HG02943 (cell line): ENCODE data around the gene TLCD3A.
"Not testable (repeated sequence)": the region's sequence is repeated elsewhere in the genome, so short reads cannot be mapped to it uniquely, and the experiment has no call there.

ENCODE experiments used
- ATAC-seq: cut with Tn5 transposase; IDR thresholded peaks from one replicate; pipeline ENCODE4 v1.9.1; 2021; ENCODE audit warnings: mild to moderate bottlenecking, low read depth, moderate library complexity; ENCODE audit not compliant: unreplicated experiment

TLCD3A gene

GRCh38 chr17:746783-747629, 14.6 kb downstream of the TLCD3A start:
- no peak for ATAC-seq

GRCh38 chr17:748604-749003, 16.2 kb downstream of the TLCD3A start:
- ATAC-seq, result not testable (repeated sequence)

- not testable (repeated sequence) for ATAC-seq
Measured at GRCh38 chr17:749359-749758, 17.0 kb downstream of the TLCD3A start.

- ATAC-seq, result no peak
Measured at GRCh38 chr17:750431-751037, 18.1 kb downstream of the TLCD3A start.

GRCh38 chr17:751269-752001, 19.0 kb downstream of the TLCD3A start:
- peak; percentile 44 for ATAC-seq

GRCh38 chr17:752002-752619, 19.7 kb downstream of the TLCD3A start, which contains the start of gene GEMIN4:
Gene GEMIN4, minus strand, starts transcription at chr17:752264. Its CDS starts 122 bp downstream, at chr17:752142.
- peak; percentile 78 for ATAC-seq

GRCh38 chr17:752620-753219, 20.3 kb downstream of the TLCD3A start:
- ATAC-seq, result no peak

- ATAC-seq, result no peak
Measured at GRCh38 chr17:753418-753817, 21.0 kb downstream of the TLCD3A start.

- not testable (repeated sequence) for ATAC-seq
Measured at GRCh38 chr17:755319-755961, 23.0 kb downstream of the TLCD3A start.

- ATAC-seq, result not testable (repeated sequence)
Measured at GRCh38 chr17:756010-756567, 23.7 kb downstream of the TLCD3A start.

GRCh38 chr17:759964-760363, 27.6 kb downstream of the TLCD3A start:
- no peak for ATAC-seq

GRCh38 chr17:760371-760770, 28.0 kb downstream of the TLCD3A start:
- ATAC-seq, result no peak

GRCh38 chr17:767076-767475, 34.7 kb downstream of the TLCD3A start:
- ATAC-seq, result no peak

GRCh38 chr17:773016-773415, 40.6 kb downstream of the TLCD3A start:
- no peak for ATAC-seq

GRCh38 chr17:773467-774312, 41.3 kb downstream of the TLCD3A start:
- no peak for ATAC-seq

GRCh38 chr17:774313-774584, 41.9 kb downstream of the TLCD3A start:
- no peak for ATAC-seq

GRCh38 chr17:778096-778495, 45.7 kb downstream of the TLCD3A start:
- ATAC-seq, result no peak

GRCh38 chr17:781805-782731, 49.7 kb downstream of the TLCD3A start, which contains the start of the genes GLOD4 and MRM3:
Gene GLOD4, minus strand, starts transcription at chr17:782280. Its CDS starts 25 bp downstream, at chr17:782255.
Gene MRM3, plus strand, starts transcription at chr17:782353. Its CDS starts 26 bp downstream, at chr17:782379.
- peak; percentile 78 for ATAC-seq
